ENCODE data around the gene AUTS2. TPM values are rescaled to one million over a fixed set of nuclear protein-coding genes. Genes with fewer than 3 reads are reported as not detected.

AUTS2 gene
- total RNA-seq, 1 experiment from 2014 or later: 256 TPM

DNA sequence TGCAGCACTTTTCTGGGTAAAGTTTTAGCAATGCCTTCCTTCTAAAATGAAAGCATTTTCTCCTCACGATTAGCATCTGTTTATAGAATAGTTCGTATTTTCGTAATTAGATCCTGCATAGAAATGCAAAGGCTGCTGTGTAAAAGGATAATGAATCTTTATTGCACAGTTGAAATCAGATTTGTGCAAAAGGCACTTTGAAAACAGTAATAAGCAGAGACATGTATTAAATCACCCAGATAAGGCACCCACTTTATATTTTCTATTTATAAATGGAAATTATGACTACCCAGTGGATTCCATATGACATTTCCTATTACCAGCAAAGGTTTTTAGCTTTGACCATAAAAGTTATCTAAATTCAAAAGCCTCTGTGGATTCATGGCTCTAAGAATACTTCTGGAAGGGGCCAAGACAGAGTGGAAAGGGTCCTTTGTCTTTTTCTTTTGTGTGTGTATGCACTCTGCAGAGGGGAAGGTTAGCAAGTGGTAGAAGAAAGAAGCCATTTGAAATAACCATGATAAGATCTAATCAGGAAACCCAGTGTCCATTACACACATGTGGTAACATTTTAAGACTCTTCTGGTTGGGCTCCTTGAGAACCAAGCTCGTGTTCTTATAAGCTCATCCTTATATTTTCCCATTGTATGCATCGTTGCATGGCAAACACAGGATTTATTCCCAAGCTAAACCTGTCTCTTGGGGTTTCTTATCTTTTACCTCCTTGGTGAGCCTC is 612.1 kb downstream of the AUTS2 start:
- DNase-seq: no peak
- TF ChIP-seq, protein P1, sequence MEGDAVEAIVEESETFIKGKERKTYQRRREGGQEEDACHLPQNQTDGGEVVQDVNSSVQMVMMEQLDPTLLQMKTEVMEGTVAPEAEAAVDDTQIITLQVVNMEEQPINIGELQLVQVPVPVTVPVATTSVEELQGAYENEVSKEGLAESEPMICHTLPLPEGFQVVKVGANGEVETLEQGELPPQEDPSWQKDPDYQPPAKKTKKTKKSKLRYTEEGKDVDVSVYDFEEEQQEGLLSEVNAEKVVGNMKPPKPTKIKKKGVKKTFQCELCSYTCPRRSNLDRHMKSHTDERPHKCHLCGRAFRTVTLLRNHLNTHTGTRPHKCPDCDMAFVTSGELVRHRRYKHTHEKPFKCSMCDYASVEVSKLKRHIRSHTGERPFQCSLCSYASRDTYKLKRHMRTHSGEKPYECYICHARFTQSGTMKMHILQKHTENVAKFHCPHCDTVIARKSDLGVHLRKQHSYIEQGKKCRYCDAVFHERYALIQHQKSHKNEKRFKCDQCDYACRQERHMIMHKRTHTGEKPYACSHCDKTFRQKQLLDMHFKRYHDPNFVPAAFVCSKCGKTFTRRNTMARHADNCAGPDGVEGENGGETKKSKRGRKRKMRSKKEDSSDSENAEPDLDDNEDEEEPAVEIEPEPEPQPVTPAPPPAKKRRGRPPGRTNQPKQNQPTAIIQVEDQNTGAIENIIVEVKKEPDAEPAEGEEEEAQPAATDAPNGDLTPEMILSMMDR (conservative IDR thresholded peaks at IDR 0.05): no peak
- H2BK20ac ChIP-seq (ENCODE audit: low read depth, low read length, poor library complexity, severe bottlenecking): no peak overlapping the region
- no peak overlapping the region for H3K14ac ChIP-seq (ENCODE audit: insufficient read depth, low read length)
- H2AFZ ChIP-seq (ENCODE audit: low read length): no peak overlapping the region
- H3K4me1 ChIP-seq (ENCODE audit: insufficient read depth, low read length): no peaks in the 10 kb centered on the region
- H3K27ac Mint-ChIP-seq: no peak overlapping the region
- H2AK5ac ChIP-seq (ENCODE audit: insufficient read length, low read length): no peak overlapping the region
- H3K9me3 Mint-ChIP-seq: no peaks in the 10 kb centered on the region
- no peak overlapping the region for H4K5ac ChIP-seq (ENCODE audit: insufficient read length, low read depth, low read length)
- no peak overlapping the region for H4K91ac ChIP-seq (ENCODE audit: insufficient read length, low read depth, low read length)
- no peaks in the 10 kb centered on the region for H3K27me3 ChIP-seq (ENCODE audit: insufficient read depth, low read length)
- no peaks in the 10 kb centered on the region for H3K79me2 ChIP-seq (ENCODE audit: insufficient read depth, low read length)
- H3K27ac ChIP-seq (ENCODE audit: insufficient read length, low read depth, low read length): no peak overlapping the region
- no peak overlapping the region for H2BK120ac ChIP-seq (ENCODE audit: low read depth, low read length, poor library complexity, severe bottlenecking)
- WGBS (ENCODE audit: extremely low coverage, insufficient read length, low lambda C conversion rate): no CpG with 5 or more reads among the region's 5 CpGs
- no peak overlapping the region for H2BK15ac ChIP-seq (ENCODE audit: low read depth, low read length)
- H4K20me1 ChIP-seq (ENCODE audit: control insufficient read depth, insufficient read depth, insufficient read length): no peaks in the 10 kb centered on the region
- no peak overlapping the region for H4K8ac ChIP-seq (replicated peaks; ENCODE audit: insufficient read length, low read depth, low read length)
- no peaks in the 10 kb centered on the region for H3K9me3 ChIP-seq (ENCODE audit: control insufficient read depth, low read depth, low read length)
- no peak overlapping the region for H3K4ac ChIP-seq (ENCODE audit: low read depth, low read length)
- H3K27me3 Mint-ChIP-seq (ENCODE audit: low read depth): no peaks in the 10 kb centered on the region
- H3K4me3 Mint-ChIP-seq: no peak overlapping the region
- H3T11ph ChIP-seq (ENCODE audit: low read length): no peak overlapping the region
- no peak overlapping the region for H2BK5ac ChIP-seq (ENCODE audit: insufficient read length, low read length)
- H3K36me3 Mint-ChIP-seq (ENCODE audit: insufficient read depth in 1 of 3, low read depth in 3 of 3): no peaks in the 10 kb centered on the region
- no peak overlapping the region for H3K23ac ChIP-seq (ENCODE audit: insufficient read length, low read depth, low read length)
- no peak overlapping the region for H3K56ac ChIP-seq (ENCODE audit: insufficient read length, low read depth, low read length)
- 0 out of 4 replicates have a peak, but pooled peaks cover 0 to 4% of the 10 kb centered on the region in 2 experiments for H3K4me1 Mint-ChIP-seq
- H3K4me2 ChIP-seq (ENCODE audit: insufficient read depth, insufficient read length, low read length): no peak overlapping the region
- H3K79me1 ChIP-seq (ENCODE audit: insufficient read depth, low read depth, low read length, poor library complexity, severe bottlenecking): no peaks in the 10 kb centered on the region
- no peak overlapping the region for H2BK12ac ChIP-seq (ENCODE audit: insufficient read length, low read depth, low read length)
- H3K9ac ChIP-seq (ENCODE audit: extremely low read depth, insufficient read length, low read length): no peak overlapping the region
- no peak overlapping the region for H3K18ac ChIP-seq (ENCODE audit: insufficient read length, low read depth, low read length)
- H3K23me2 ChIP-seq (ENCODE audit: insufficient read length, low read depth, low read length, poor library complexity, severe bottlenecking): no peaks in the 10 kb centered on the region

Measured in H9 (cell line).